Heart left ventricle (tissue), 13 donors: Measurements from ENCODE around the gene KXD1.

Source experiments
- CTCF ChIP-seq, 12 donors: fragments of 200-600 bp; sonication (generic) in 4 of 12; IDR thresholded peaks; one replicate each; pipeline versions ENCODE4 v1.5.0 to v1.8.0; 2018 to 2022; ENCODE audit warnings: antibody characterized with exemption in 12 of 12, mild to moderate bottlenecking in 5 of 12
- POLR2A ChIP-seq, 2 donors: fragments of 450-650 bp; IDR thresholded peaks; one replicate each; pipeline ENCODE4 v1.6.1; 2017; ENCODE audit warnings: antibody characterized with exemption in 2 of 2, mild to moderate bottlenecking in 2 of 2, moderate library complexity in 2 of 2
- donor health status: ischemic (EF 13 %, LVEDD 7.1; RV severe dilation, severe dysfunction).
- donor health status: DM: no; HTN: yes; CAD: no.
- donor health status: DM: no; HTN: no; CAD: no.
- donor health status: ischemic (EF 25% LVEDD 6.9; RV normal size, moderate dysfunction).
- donor health status: ischemic (EF 25% LVEDD 5.7; RV mildly dilated, moderate dysfunction).
- donor health status: ischemic (EF 35%, LVEDD 5.7; RV mildly dilated, moderate dysfunction).
- donor health status: nonischemic (EF 11% LVEDD 7.7; RV severe dilation, severe dysfunction).
- donor health status: DM: yes; HTN: yes; CAD: no.
- donor health status: PGD.
- donor health status: ischemic (EF 29% LVEDD 5.4; RV normal size, mild dysfunction).
- donor health status: nonischemic (EF 23%, LVEDD 6.1; RV moderate dilation, normal function).

DNA sequence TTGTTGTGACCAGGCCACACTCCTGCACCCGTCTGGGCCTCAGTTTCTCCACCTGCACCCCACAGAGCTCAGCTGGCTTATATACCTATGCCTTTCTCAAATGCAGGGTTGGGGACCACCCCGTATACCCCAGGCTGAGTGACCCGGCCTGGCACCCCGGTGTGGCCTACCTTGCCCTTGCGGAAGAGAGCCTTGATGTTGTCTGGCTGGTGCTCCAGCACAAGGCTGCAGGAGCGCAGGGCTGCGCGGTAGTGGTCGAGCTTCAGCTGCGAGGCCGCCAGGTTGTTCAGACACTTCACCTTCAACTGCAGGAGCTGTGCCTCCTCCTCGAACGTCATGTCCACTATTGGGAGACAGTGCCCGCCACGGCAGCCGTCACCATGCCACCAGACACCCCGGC is 20.2 kb upstream of the KXD1 start:
- TF ChIP-seq CTCF (IDR thresholded peaks at IDR 0.05) (no peak), POLR2A (IDR thresholded peaks at IDR 0.05) (no peak)
